GM12892 (cell line): ENCODE data around the gene PDZD2.
A peak's percentile ranks its signal among the peaks of the same experiment; 100 is the strongest.

ENCODE experiments used
- DNase-seq: peaks from one replicate; pipeline ENCODE4 v3.0.0; 2011; ENCODE audit not compliant: insufficient read length
- FAIRE-seq: peaks from 2 replicates; lab custom pipeline; 2011; peaks lifted over from hg19 to GRCh38; lab: Jason Lieb, UNC
- POLR2A ChIP-seq: IDR thresholded peaks from 2 replicates; pipeline ENCODE4 v1.6.1; 2011; ENCODE audit warnings: low read depth, low read length, control low read depth
- POLR2AphosphoS5 ChIP-seq: IDR thresholded peaks from 2 replicates; pipeline ENCODE4 v1.6.1; 2011; ENCODE audit warnings: low read depth, low read length, control low read depth
- TAF1 ChIP-seq: IDR thresholded peaks from 2 replicates; pipeline ENCODE4 v1.6.1; 2011; ENCODE audit warnings: low read depth, mild to moderate bottlenecking, control low read depth, low read length, borderline replicate concordance

PDZD2 gene

GRCh38 chr5:32147959-32148358 is 509.0 kb downstream of the PDZD2 start:
- FAIRE-seq (no peak), DNase-seq (no peak)
- TF ChIP-seq POLR2AphosphoS5 (no peak), POLR2A (no peak), TAF1 (no peak)

- TF ChIP-seq POLR2A = no peak
- no peak for TF ChIP-seq TAF1
- TF ChIP-seq POLR2AphosphoS5 = no peak
- FAIRE-seq (no peak), DNase-seq (no peak)
Observed at GRCh38 chr5:32150366-32150765, 511.4 kb downstream of the PDZD2 start.

- TF ChIP-seq POLR2AphosphoS5 = no peak
- no peak for TF ChIP-seq POLR2A
- no peak for DNase-seq
- FAIRE-seq = no peak
Observed at GRCh38 chr5:32151198-32151597, 512.3 kb downstream of the PDZD2 start.

GRCh38 chr5:32153723-32154122 is 514.8 kb downstream of the PDZD2 start:
- FAIRE-seq = peak; percentile 27

GRCh38 chr5:32155211-32155610 is 516.3 kb downstream of the PDZD2 start:
- FAIRE-seq = no peak
- no peak for DNase-seq
- TF ChIP-seq POLR2A (no peak), POLR2AphosphoS5 (no peak), TAF1 (no peak)

More at GRCh38 chr5:32153723-32154122, 514.8 kb downstream of the PDZD2 start:
- DNase-seq = no peak
- TF ChIP-seq POLR2AphosphoS5 (no peak), POLR2A (no peak), TAF1 (no peak)

- no peak for TF ChIP-seq TAF1
- no peak for TF ChIP-seq POLR2A
- TF ChIP-seq POLR2AphosphoS5 = no peak
- FAIRE-seq = no peak
- DNase-seq = no peak
Observed at GRCh38 chr5:32156635-32157034, 517.7 kb downstream of the PDZD2 start.

GRCh38 chr5:32157078-32157477 is 518.1 kb downstream of the PDZD2 start:
- FAIRE-seq (no peak), DNase-seq (no peak)
- TF ChIP-seq POLR2A (no peak), TAF1 (no peak), POLR2AphosphoS5 (no peak)

- no peak for DNase-seq
- TF ChIP-seq POLR2AphosphoS5 (no peak), POLR2A (no peak), TAF1 (no peak)
- no peak for FAIRE-seq
Observed at GRCh38 chr5:32158679-32158975, 519.7 kb downstream of the PDZD2 start.

- no peak for FAIRE-seq
- TF ChIP-seq TAF1 = no peak
- no peak for TF ChIP-seq POLR2AphosphoS5
- TF ChIP-seq POLR2A = no peak
Observed at GRCh38 chr5:32159328-32160072, 520.6 kb downstream of the PDZD2 start.

GRCh38 chr5:32160228-32160627 is 521.3 kb downstream of the PDZD2 start:
- TF ChIP-seq POLR2A (no peak), POLR2AphosphoS5 (no peak), TAF1 (no peak)
- DNase-seq = no peak
- FAIRE-seq = no peak

More at GRCh38 chr5:32159328-32160072, 520.6 kb downstream of the PDZD2 start:
- no peak for DNase-seq
